ENCODE results near the gene SDF2L1. TPM values are rescaled to one million over a fixed set of nuclear protein-coding genes. Genes with fewer than 3 reads are reported as not detected.

SDF2L1 gene
- total and polyA plus RNA-seq, 9 of the 15 experiments (the other 6 are each of a cell fraction or from before 2014, with no cell fraction given) = 15.1 to 989 (median 124) TPM

DNA sequence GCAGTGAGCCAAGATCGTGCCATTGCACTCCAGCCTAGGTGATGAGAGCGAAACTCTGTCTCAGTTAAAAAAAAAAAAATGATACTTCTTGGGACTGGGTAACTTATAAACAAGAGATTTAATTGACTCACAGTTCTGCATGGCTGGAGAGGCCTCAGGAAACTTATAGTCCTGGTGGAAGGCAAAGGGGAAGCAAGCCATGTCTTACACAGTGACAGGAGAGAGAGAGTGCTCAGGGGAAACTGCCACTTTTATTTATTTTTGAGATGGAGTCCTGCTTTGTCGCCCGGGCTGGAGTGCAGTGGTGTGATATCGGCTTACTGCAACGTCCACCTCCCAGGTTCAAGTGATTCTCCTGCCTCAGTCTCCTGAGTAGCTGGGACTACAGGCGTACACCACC is 8.2 kb downstream of the SDF2L1 start (continued):
- TF ChIP-seq CHD2 (IDR thresholded peaks at IDR 0.05; ENCODE audit: low read depth, low read length) (peak; percentile 30; the same call in 1 of the 2 replicates), NCOA2 (IDR thresholded peaks at IDR 0.05; ENCODE audit: partially characterized antibody in 2 of 2) (no peak), ARID2 (IDR thresholded peaks at IDR 0.05) (no peak), MXI1 (IDR thresholded peaks at IDR 0.05; ENCODE audit: low read depth, low read length) (0 out of 2 replicates have a peak, but pooled peaks have one; percentile 20), RAD51 (IDR thresholded peaks at IDR 0.05; ENCODE audit: borderline replicate concordance, low read depth) (no peak), ARID3B (CRISPR knock-in tag; IDR thresholded peaks at IDR 0.05; ENCODE audit: borderline replicate concordance) (no peak), ZNF395 (CRISPR knock-in tag; IDR thresholded peaks at IDR 0.05) (no peak), GTF2A2 (tag; IDR thresholded peaks at IDR 0.05) (no peak), ZNF277 (CRISPR knock-in tag; IDR thresholded peaks at IDR 0.05; ENCODE audit: borderline replicate concordance) (no peak), TAF9B (IDR thresholded peaks at IDR 0.05; ENCODE audit: partially characterized antibody) (no peak), MECOM (CRISPR knock-in tag; IDR thresholded peaks at IDR 0.05) (no peak), CTCF (IDR thresholded peaks at IDR 0.05 in 2 of 3, conservative IDR thresholded peaks at IDR 0.05 in 1 of 3; ENCODE audit: insufficient read depth in 2 of 3, low read depth in 1 of 3, low read length in 3 of 3) (0 out of 6 replicates have a peak, but pooled peaks of 1 of the 3 experiments have one; percentile 5), HDGF (IDR thresholded peaks at IDR 0.05) (no peak)
- TF ChIP-seq, protein P1, sequence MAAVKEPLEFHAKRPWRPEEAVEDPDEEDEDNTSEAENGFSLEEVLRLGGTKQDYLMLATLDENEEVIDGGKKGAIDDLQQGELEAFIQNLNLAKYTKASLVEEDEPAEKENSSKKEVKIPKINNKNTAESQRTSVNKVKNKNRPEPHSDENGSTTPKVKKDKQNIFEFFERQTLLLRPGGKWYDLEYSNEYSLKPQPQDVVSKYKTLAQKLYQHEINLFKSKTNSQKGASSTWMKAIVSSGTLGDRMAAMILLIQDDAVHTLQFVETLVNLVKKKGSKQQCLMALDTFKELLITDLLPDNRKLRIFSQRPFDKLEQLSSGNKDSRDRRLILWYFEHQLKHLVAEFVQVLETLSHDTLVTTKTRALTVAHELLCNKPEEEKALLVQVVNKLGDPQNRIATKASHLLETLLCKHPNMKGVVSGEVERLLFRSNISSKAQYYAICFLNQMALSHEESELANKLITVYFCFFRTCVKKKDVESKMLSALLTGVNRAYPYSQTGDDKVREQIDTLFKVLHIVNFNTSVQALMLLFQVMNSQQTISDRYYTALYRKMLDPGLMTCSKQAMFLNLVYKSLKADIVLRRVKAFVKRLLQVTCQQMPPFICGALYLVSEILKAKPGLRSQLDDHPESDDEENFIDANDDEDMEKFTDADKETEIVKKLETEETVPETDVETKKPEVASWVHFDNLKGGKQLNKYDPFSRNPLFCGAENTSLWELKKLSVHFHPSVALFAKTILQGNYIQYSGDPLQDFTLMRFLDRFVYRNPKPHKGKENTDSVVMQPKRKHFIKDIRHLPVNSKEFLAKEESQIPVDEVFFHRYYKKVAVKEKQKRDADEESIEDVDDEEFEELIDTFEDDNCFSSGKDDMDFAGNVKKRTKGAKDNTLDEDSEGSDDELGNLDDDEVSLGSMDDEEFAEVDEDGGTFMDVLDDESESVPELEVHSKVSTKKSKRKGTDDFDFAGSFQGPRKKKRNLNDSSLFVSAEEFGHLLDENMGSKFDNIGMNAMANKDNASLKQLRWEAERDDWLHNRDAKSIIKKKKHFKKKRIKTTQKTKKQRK (IDR thresholded peaks at IDR 0.05; ENCODE audit: borderline replicate concordance, low read depth, low read length) = no peak
- TF ChIP-seq, protein P2, sequence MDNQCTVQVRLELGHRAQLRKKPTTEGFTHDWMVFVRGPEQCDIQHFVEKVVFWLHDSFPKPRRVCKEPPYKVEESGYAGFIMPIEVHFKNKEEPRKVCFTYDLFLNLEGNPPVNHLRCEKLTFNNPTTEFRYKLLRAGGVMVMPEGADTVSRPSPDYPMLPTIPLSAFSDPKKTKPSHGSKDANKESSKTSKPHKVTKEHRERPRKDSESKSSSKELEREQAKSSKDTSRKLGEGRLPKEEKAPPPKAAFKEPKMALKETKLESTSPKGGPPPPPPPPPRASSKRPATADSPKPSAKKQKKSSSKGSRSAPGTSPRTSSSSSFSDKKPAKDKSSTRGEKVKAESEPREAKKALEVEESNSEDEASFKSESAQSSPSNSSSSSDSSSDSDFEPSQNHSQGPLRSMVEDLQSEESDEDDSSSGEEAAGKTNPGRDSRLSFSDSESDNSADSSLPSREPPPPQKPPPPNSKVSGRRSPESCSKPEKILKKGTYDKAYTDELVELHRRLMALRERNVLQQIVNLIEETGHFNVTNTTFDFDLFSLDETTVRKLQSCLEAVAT (IDR thresholded peaks at IDR 0.05) = no peak
